Right cardiac atrium (tissue), 5 donors: ENCODE results near the gene LRRC8B. TPM values are rescaled to one million over a fixed set of nuclear protein-coding genes. Genes with fewer than 3 reads are reported as not detected.

Experiments used
- ATAC-seq, 2 donors: fragments of 200-7000 bp; cut with Tn5 transposase; one replicate each; pipeline versions ENCODE4 v1.8.0 to v1.9.1; 2020; ENCODE audit warnings: moderate library complexity in 2 of 2, mild to moderate bottlenecking in 1 of 2
- DNase-seq, 3 donors: peaks; one replicate each; pipeline ENCODE4 v3.0.0-alpha.2; 2020
- H3K27ac ChIP-seq: one replicate; pipeline ENCODE4 v1.5.1; 2013; ENCODE audit warnings: mild to moderate bottlenecking, low read length, control low read depth, moderate library complexity
- H3K27me3 ChIP-seq: one replicate; pipeline ENCODE4 v1.6.1; 2013; ENCODE audit not compliant: control insufficient read depth, insufficient read depth
- H3K4me1 ChIP-seq: one replicate; pipeline ENCODE4 v1.6.1; 2013; ENCODE audit warnings: low read length; ENCODE audit not compliant: control insufficient read depth, insufficient read depth
- H3K4me3 ChIP-seq: one replicate; pipeline ENCODE4 v1.5.1; 2013; ENCODE audit warnings: low read length, control low read depth
- H3K9me3 ChIP-seq: one replicate; pipeline ENCODE4 v1.6.1; 2013; ENCODE audit warnings: low read length; ENCODE audit not compliant: control insufficient read depth
- WGBS: extraction: QIAGEN DNeasy Blood & Tissue Kit; methylation state at CpG from one replicate; pipeline ENCODE4 v1.1.7; 2013; 5-methylcytosine and 5-hydroxymethylcytosine counted together
- intact Hi-C, 4 donors: fragments of 100-400 bp; cut with DNase I; formaldehyde crosslinking; loops; one replicate each; pipeline versions ENCODE4 v1.11.0 to v1.14.0; 2022 to 2023
- polyA plus RNA-seq: library from polyadenylated mRNA; stranded (reverse); fragments of 200-250 nt; gene quantifications from one replicate; pipeline ENCODE4 v1.2.3, GENCODE V29; 2013
- total RNA-seq, 4 donors: library from RNA; stranded (reverse); fragmentation: NEBNext Ultra II Directional; extraction: Animal tissue kit (Norgen Biotek cat#: 25700); gene quantifications; one replicate each; pipeline ENCODE4 v1.2.1, GENCODE V29; 2021
- donor health status: healthy with polysubstance abuse.
- donor health status: DM: no; HTN: yes; CAD: no.
- donor health status: DM: no; HTN: no; CAD: no.
- donor health status: DM: no; HTN: yes; CAD: no; lungs with severe emphysema.
- donor health status: DM: yes; HTN: yes; CAD: no.

LRRC8B gene
- total and polyA plus RNA-seq, 5 donors = 1.4 to 5.6 (median 5.1) TPM

DNA sequence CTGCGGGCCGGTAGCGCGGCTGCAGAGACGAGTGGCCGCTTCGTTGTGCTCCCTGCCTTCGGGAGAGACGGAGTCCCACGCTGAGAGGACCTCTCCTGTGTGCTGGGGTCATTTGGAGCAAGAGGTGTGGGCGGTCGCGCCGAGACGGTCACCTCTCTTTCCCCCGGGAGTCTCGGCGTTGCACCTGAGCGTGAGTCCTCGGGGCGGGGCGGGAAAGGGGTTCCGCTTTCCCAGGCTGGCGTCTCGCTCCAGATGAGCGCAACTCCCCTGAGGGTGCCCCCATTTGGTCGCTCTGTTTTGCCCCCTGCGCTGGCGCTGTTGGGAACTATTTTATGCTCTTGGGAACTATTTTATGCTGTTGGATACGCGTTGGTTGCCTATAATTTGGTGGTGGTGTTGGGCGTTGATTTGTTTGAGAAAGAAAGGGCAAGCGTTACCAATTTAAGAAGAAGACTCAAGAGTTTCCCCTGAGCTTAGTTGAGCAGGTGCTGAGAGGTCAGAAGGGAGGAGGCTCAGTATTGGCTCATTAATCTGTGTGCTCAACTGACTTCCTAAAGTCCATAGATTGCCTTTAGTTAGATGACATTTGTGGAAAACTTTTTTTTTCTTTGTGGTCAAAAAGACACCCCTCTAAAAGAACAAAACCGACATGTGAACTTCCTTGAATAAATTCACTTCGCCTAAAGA lies 683 bp downstream of the LRRC8B start:
- Histone ChIP-seq H3K27ac (peak overlapping the region; percentile 63), H3K4me1 (peaks cover 3% of the 10 kb centered on the region), H3K9me3 (no peaks in the 10 kb centered on the region), H3K27me3 (no peaks in the 10 kb centered on the region), H3K4me3 (peak overlapping the region; percentile 86)
- DNase-seq (peak; percentile 37 to 67 (median 61)), ATAC-seq (peak; percentile 2 to 7)
- 4% methylated on average over 35 of the region's 35 CpGs for WGBS
- intact Hi-C loops = loop anchor here in 1 of 4 donors (10.0 kb wide), 1 partner anchor 59 kb away; no protein-coding TSS in a partner anchor

DNA sequence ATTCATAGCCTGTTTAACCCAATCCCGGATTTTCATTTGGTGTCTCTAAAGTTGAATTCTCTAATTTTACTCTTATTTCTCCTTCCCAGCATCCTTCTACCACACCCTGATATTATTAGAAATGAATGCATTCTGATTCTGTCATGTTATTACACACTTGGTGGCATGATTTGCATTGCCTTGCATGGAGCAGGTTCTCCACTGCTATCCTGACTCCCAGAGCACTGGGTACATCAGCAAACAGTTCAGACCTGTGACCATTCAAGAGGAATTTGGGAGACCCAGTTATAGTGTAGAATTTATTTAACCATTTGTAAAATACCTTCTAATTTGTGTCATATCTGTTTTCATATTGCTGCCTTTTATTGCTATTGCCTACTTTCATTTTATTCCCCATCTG lies 2.6 kb downstream of the LRRC8B start:
- WGBS = 90% methylated on average over 1 of the region's 1 CpG

DNA sequence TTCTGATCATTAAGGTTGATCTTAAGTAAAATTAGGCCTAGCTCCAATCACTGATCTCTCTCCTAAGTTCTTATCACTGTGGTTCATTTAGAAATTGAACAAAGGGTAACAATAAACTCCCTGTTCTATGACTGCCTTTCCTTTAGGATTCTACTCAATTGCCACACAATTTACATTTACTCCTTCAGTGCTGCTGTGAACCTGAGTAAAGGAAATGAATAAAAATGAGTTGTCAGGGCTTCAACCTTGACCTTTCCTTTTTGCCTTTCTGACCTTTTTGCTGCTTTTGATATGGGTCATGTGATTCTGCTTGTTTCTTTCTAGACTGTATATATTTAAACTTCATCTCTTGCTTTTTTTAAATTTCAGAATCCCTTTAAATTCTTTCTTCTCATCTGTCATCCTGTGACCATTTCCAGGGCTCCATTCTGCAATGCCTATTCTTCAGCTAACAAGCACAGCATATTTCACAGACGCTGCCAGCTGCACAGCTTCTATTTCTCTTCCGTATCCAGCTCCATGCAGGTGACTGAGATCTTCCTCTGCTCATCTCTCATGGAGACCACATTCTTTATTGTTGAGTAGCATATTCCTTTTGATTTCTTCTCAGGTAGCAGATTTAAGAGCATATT lies 3.2 kb downstream of the LRRC8B start:
- Histone ChIP-seq H3K27me3 (no peaks in the 10 kb centered on the region), H3K9me3 (no peaks in the 10 kb centered on the region), H3K27ac (no peak overlapping the region), H3K4me3 (no peak overlapping the region), H3K4me1 (peaks cover 3% of the 10 kb centered on the region)
- 79% methylated on average over 2 of the region's 2 CpGs for WGBS
- ATAC-seq (no peak), DNase-seq (no peak)
- intact Hi-C loops = loop anchor here in 1 of 4 donors (10.0 kb wide), 1 partner anchor 57 kb away; no protein-coding TSS in a partner anchor

More for the DNA sequence above, 2.6 kb downstream of the LRRC8B start:
- Histone ChIP-seq H3K27ac (no peak overlapping the region), H3K4me3 (no peak overlapping the region), H3K9me3 (no peaks in the 10 kb centered on the region), H3K27me3 (no peaks in the 10 kb centered on the region), H3K4me1 (peaks cover 3% of the 10 kb centered on the region)
- ATAC-seq (no peak), DNase-seq (no peak)
- intact Hi-C loops = loop anchor here in 1 of 4 donors (10.0 kb wide), 1 partner anchor 58 kb away; no protein-coding TSS in a partner anchor

DNA sequence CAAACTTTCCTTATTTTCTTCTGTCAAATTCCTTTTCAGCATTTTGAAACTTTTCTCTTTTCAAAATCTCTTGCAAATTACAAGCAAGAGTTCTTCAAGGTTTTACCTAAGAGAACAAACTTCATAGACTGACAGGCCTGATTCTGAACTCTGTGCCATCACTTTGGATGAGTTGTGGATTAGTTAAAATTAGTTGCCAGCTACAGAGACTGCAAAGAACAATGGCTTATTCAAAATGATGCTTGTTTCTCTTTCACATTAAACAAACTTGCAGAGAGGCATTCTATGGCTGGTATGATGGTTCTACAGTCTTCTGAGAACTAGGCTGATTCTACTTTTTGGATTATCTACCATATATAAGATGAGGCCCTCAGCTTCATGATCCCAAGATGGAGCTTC lies 3.8 kb downstream of the LRRC8B start:
- no peak overlapping the region for H3K27ac ChIP-seq
- H3K4me1 ChIP-seq = peaks cover 3% of the 10 kb centered on the region

DNA sequence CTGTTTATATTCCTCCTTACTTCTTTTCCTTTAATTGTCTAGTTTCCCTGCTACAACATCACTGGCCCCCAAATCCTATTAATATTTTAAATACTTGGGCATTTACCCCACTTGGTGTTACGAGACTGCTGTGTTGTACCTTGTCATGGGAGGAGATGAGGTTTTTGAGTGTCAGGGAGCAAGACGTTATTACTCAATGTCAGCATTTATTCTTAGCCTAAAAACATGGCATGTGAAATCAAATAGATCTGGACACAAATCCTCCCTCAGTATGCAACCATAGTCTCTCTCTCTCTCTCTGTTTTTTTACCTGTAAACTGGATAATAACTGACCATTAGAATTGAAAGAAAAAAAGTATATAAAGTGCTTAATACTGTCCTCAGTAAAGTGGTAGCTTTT lies 4.6 kb downstream of the LRRC8B start:
- no peak overlapping the region for H3K27ac ChIP-seq
- DNase-seq (no peak), ATAC-seq (no peak)
- intact Hi-C loops = loop anchor here in 1 of 4 donors (10.0 kb wide), 1 partner anchor 56 kb away; no protein-coding TSS in a partner anchor
- no peaks in the 10 kb centered on the region for H3K27me3 ChIP-seq
- no peak overlapping the region for H3K4me3 ChIP-seq
- WGBS = 83% methylated on average over 2 of the region's 2 CpGs
- H3K4me1 ChIP-seq = no peaks in the 10 kb centered on the region
- H3K9me3 ChIP-seq = no peaks in the 10 kb centered on the region

More for the DNA sequence above, 3.8 kb downstream of the LRRC8B start:
- ATAC-seq (no peak), DNase-seq (no peak)
- intact Hi-C loops = loop anchor here in 1 of 4 donors (10.0 kb wide), 1 partner anchor 56 kb away; no protein-coding TSS in a partner anchor
- H3K9me3 ChIP-seq = no peaks in the 10 kb centered on the region
- no peak overlapping the region for H3K4me3 ChIP-seq
- no peaks in the 10 kb centered on the region for H3K27me3 ChIP-seq

DNA sequence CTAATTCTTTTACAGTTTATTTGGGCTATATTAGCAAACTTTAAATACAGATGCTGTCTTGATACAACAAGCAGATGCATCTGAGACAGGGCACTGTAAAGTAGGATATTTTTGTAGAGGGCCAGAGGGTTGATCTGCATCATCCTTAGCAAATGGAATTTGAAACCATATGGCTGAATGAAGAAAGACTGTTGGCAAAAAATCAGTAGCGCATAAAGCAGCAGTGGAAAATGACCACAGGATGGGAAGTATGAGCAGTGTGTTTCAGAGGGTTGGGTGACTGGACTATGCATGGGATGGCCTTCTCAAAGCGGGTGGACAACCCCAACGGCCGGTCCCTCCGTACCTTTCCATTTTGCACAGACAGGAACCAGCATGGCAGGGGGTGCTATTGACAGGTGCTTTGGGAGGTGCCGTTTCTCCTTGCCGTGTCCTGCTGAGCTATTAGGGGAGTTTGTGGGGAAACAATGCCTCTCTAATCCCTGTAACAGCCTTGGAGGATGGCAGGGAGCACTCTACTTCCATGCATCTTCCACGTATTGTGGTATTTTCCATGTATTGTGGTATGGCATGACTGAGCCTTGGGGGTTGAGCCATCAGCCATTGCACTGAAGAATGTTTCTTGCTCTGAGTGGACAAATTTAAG lies 5.9 kb downstream of the LRRC8B start:
- no peak overlapping the region for H3K27ac ChIP-seq
- no peak overlapping the region for H3K4me3 ChIP-seq
- no peaks in the 10 kb centered on the region for H3K27me3 ChIP-seq
- no peaks in the 10 kb centered on the region for H3K4me1 ChIP-seq
- no peaks in the 10 kb centered on the region for H3K9me3 ChIP-seq
- WGBS = 87% methylated on average over 8 of the region's 8 CpGs
- DNase-seq (no peak), ATAC-seq (no peak)
- intact Hi-C loops = loop anchor here in 1 of 4 donors (10.0 kb wide), 1 partner anchor 54 kb away; no protein-coding TSS in a partner anchor

DNA sequence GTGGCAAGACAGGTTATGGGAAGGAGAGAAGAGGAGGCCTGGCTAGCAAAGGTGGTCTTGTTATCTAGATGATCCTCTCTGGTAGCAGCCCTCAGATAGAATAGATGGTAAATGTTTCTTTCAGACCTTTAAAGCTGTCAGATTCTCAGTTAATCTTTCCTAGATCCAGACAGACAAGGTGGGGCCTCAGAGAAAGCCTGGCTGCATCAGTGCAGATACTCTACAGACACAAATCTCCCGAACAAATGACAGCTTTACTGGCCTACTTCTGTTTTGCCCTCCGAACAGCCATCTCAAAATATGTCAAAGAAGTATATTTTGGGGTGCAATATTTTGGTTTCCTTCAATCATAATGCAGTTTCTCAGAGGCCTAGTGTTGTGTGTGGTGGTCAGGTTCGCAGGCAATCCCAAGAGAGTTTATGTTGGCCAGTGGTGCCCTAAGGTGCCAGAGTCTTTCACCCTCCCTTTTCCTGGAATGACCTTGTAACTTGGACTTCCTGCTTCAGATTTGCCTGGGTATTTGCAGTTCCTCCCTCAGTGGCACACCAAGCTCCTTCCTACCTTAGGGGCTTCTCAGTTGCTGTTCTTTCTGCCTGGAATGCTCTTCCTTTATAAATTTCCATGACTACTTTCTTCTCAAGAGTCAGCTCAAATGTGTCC lies 7.0 kb downstream of the LRRC8B start:
- no peaks in the 10 kb centered on the region for H3K27me3 ChIP-seq
- no peak for ATAC-seq
- no peak for DNase-seq
- WGBS = 96% methylated on average over 3 of the region's 3 CpGs
- no peak overlapping the region for H3K27ac ChIP-seq
- no peaks in the 10 kb centered on the region for H3K9me3 ChIP-seq
- H3K4me3 ChIP-seq = no peak overlapping the region
- intact Hi-C loops = loop anchor here in 1 of 4 donors (10.0 kb wide), 1 partner anchor 53 kb away; no protein-coding TSS in a partner anchor
- no peaks in the 10 kb centered on the region for H3K4me1 ChIP-seq

DNA sequence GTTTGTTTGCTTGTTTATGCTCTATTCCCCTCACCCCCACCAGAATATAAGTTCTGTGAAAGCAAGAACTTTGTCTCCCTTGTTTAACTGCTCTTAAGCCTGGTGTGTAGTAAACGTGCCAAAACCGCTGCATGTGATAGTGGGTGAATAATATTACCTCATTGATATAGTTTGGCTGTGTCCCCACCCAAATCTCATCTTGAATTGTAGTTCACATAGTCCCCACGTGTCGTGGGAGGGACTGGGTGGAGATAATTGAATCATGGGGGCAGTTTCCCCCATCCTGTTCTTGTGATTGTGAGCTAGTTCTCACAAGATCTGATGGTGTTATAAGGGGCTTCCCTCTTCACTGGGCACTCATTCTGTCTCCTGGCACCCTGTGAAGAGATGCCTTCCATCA lies 7.6 kb downstream of the LRRC8B start:
- WGBS = 77% methylated on average over 4 of the region's 4 CpGs
- intact Hi-C loops = loop anchor here in 1 of 4 donors (10.0 kb wide), 1 partner anchor 53 kb away; no protein-coding TSS in a partner anchor
- H3K9me3 ChIP-seq = no peaks in the 10 kb centered on the region
- H3K27me3 ChIP-seq = no peaks in the 10 kb centered on the region
- H3K4me1 ChIP-seq = no peaks in the 10 kb centered on the region
- DNase-seq = no peak
- no peak overlapping the region for H3K27ac ChIP-seq
- no peak overlapping the region for H3K4me3 ChIP-seq
- no peak for ATAC-seq

DNA sequence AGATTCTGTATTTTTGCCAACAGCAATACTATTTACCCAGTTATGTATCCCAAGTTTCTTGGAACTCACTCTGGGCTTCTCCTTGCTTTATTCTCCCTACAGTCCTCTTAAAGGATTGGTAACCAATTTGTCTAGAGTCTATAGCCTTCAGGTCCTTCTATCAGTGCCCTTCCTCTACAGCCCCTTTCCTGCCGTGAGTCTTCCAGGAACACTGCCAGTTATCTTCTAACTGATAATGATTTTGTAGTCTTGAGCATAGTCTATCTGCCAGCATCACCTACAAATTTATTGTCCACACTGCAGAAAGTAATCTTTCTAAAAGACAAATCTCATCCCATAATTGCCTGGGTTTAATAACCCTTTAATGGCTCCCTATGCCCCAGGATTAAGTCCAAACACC lies 8.2 kb downstream of the LRRC8B start:
- H3K4me1 ChIP-seq = no peaks in the 10 kb centered on the region
- ATAC-seq = no peak
- H3K27me3 ChIP-seq = no peaks in the 10 kb centered on the region
- H3K9me3 ChIP-seq = no peaks in the 10 kb centered on the region
- no peak overlapping the region for H3K27ac ChIP-seq
- intact Hi-C loops = loop anchor here in 1 of 4 donors (10.0 kb wide), 1 partner anchor 52 kb away; no protein-coding TSS in a partner anchor
- no peak overlapping the region for H3K4me3 ChIP-seq
- DNase-seq = no peak
- WGBS = 61% methylated on average over 1 of the region's 1 CpG

DNA sequence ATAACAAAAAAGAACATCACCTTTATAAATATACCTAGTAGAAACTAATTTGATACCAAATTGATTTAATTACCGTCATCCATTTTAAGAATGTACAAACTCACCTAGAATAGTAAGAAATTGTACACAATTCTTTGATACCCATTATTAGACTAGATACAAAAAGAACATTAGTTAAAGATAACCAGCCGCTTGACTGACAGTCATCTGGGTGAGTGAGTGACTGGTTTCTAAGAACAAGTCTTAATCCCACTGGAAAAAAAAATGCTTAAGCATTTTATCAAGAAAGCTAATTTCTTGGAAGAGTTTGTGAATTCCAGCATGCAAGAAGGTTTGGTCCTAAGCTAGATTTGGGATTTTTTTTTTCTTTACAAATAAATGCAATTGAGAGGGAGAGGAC lies 10.9 kb downstream of the LRRC8B start:
- H3K4me1 ChIP-seq = peaks cover 4% of the 10 kb centered on the region
- no peaks in the 10 kb centered on the region for H3K27me3 ChIP-seq
- no peak for ATAC-seq
- DNase-seq = no peak
- 95% methylated on average over 2 of the region's 2 CpGs for WGBS
- H3K27ac ChIP-seq = no peak overlapping the region
- H3K9me3 ChIP-seq = no peaks in the 10 kb centered on the region
- H3K4me3 ChIP-seq = no peak overlapping the region
- intact Hi-C loops = loop anchor here in 1 of 4 donors (10.0 kb wide), 1 partner anchor 49 kb away; no protein-coding TSS in a partner anchor
